Right renal pelvis (tissue), 4 donors: ENCODE measurements around the gene KMT2B. TPM values are rescaled to one million over a fixed set of nuclear protein-coding genes. Genes with fewer than 3 reads are reported as not detected.

ENCODE experiments used
- DNase-seq, 4 donors: peaks; one replicate each; pipeline ENCODE4 v3.0.0-alpha.2; 2013; ENCODE audit warnings: low read depth in 4 of 4, low spot score in 3 of 4, missing footprints in 1 of 4
- polyA plus RNA-seq, 4 donors: library from polyadenylated mRNA; unstranded; fragments of 120-200 nt; gene quantifications; one replicate each; pipeline ENCODE4 v1.2.1, GENCODE V29; 2013; ENCODE audit not compliant: insufficient read length in 4 of 4

Gene KMT2B
- polyA plus RNA-seq, 4 donors, result 28.1 to 36.6 (median 31.8) TPM

DNA sequence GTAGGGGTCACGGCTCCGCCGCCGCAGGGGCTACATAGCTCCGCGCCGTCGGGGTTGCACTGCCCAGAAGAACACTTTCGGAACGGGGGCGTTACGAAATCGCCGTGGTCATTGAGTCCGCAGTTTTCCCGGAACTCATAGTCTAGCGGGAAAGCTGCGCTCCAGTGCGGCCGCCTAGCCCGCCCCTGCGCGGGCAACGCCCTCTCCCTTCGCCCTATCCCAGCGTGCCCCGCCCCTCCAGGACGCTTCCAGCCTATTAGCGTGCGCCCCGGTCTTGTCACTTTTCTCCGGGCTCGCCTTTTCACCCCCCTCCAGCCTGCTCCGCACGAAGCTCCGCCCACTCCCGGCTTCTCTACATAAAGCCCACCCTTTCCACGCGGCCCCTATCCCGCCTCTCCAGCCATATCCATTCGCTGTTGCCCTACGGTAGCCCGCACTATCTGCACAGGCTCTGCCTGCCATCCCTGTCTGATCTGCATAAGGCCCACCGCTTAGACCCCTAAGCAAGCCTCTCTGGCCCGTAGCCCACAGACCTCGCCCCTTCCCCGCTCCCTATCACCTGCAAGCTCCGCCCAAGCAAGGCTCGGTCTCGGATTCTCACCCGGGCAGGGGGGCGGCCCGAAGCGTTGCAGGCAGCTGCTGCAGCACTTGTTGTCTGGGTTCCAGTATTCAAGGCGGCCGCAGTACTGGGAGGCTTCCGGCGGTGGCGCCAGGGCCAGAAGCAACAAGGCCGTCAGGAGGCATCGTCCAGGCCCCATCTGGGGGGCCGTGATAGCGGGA is 22.8 kb downstream of the KMT2B start:
- peak; percentile 85 to 96 (median 94) for DNase-seq

DNA sequence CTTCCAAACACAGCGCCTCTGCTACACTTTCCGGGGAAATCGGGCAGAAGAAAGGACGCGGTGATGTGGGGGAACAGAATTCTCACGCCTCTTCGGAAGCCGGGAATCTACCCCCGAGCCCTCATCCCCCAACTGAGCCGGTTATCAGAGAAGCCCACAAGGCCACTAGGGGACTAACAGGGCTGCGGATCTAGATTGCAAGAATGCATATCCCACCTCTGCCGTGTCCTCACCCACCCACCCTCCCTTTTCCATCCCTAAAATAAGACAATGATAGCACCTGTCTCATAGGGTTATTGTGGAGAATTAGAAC is 23.4 kb downstream of the KMT2B start:
- no peak for DNase-seq

DNA sequence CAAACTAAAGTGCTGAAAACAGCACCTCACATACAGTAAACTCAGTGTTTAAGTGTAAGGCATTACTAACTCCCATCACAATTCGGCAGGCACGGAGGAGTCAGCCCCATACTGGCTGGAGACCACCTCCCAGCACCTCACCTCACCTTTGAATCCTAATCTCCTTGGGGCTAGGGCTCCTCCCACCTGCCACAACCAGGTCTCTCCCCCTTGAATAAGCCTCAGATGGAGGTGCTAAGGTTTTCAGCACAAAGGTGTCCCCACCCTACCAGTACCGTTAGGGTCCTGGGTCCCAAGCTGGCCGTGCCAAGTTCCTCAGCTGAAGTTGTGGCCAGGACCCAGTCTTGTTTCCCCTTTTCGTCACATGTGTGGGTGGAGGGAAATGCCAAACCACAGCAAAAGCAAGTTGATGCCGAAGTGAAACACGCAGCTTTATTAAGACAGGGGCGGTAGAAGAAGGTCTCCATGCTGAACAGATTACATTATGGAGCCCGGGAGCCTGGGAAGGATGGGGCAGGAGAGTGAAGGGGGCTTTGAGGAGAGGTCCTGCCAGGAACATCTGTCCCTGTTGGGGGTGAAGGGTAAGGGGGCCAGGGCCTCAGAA is 24.4 kb downstream of the KMT2B start, which contains the start of gene IGFLR1:
Gene IGFLR1 (minus strand): TSS at position 332 of the 604 bp plus-strand sequence. CDS start 1,272 bp downstream, outside the sequence.
- DNase-seq, result no peak

DNA sequence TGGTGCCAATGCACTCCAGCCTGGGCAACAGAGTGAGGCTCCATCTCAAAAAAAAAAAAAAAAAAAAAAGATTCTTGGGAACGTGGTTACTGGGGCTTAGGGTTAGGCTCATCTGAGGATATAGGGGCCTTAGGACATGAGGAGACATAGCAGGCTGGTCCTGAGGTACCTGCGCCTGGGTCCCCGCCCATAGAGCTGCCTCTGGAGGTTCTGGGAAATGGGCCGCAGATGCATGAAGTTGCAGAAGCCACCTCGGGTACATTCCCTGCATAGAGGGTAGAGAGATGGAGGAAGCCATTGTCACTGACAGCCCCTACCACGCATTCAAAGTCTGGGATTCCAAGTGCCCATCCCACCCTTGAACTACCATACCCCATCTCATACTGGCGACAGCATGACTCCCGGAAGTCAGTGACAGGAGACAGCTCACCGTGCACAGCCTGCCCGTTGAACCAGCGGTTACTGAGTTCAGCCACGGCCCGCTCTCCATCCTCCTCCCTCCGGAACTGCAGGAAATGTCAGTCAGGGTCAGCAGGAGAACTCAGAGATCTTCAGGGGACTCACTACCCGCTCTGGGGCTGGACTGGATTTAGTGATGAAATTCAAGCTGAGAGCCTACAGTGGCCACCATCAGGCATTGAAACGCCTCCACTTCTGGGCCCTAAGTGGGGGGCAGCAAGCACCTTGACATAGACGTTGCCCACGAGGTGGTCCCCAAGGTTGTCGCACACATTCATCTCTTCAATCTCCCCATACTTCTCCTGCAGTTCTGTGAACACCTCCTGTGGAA is 26.0 kb downstream of the KMT2B start:
- DNase-seq, result no peak

DNA sequence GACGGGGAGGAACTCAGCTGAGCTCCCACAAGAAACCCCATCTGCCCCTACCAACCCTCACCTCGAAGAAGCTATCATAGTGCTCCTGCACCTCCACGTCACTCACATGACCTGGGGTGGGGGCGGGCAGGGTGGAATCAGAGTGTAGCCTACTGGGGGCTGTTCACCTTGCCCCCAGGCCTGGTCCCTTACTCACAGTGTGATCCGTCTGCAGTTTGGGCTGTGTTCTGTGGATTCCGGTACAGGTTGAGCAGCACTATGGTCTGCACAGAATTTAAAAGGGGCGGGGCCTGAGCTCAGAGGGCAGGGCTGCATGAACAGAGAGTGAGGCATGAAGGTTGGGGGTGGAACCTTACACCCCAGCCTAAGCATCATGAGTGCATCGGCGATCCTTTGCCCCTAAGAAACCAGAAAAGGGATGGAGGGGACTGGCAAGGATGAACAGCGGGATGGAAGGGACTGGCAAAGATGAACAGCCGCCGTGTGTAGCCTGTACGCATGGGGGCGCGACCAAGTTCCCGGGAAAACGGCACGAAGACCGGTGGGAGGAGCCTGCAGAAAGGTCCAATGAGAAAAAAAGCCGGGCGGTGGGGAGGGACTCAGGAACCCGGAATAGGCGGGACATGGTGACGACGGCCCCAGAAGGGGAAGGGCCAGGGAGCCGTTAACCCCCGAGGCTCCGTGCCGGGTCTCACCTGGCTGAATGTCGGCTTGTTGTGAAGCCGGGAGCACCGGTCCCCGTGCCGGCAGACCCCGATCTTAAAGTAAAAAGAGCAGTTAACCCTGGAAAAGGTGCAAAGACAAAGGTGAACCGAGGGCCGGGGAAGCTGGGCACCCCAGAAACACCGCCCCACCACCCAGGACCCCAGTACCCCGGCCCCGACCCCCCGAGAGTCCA is 26.9 kb downstream of the KMT2B start:
- DNase-seq, result peak in 3 of 4 donors; percentile 91 to 95 (median 94)

DNA sequence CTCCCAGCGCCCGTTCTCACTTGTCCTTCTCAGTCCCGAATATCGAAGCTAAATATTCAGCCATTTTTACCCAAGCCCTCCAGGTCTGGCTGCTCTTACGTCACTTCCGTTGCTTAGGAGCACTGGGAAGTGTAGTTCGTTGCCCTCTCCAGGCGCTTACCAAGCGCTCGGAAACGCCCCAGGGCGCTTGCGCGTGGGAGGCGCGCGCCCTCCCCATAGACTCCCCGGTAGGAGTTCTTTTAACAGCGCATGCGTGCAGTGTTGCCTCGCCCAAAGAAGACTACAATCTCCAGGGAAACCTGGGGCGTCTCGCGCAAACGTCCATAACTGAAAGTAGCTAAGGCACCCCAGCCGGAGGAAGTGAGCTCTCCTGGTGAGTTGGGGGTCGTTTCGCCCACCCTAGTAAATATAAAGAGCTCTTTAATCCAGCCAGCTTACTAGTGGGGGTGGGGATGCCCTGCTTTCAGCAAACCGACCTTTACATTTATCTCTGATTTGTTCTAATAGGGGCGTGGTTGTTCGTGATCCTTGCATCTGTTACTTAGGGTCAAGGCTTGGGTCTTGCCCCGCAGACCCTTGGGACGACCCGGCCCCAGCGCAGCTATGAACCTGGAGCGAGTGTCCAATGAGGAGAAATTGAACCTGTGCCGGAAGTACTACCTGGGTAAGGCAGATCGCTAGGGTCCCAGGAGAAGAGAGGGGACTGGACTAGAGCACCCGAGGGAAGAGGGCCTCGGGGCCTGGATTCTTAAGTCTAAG is 27.7 kb downstream of the KMT2B start, which contains the start of the genes PSENEN and U2AF1L4:
Gene PSENEN (plus strand): TSS at position 324 of the 759 bp plus-strand sequence. CDS start 280 bp downstream, at position 604.
Gene U2AF1L4 (minus strand): TSS at position 91 of the 759 bp plus-strand sequence. CDS start 27 bp downstream, at position 64.
- DNase-seq, result peak; percentile 98 to 99 (median 98)

DNA sequence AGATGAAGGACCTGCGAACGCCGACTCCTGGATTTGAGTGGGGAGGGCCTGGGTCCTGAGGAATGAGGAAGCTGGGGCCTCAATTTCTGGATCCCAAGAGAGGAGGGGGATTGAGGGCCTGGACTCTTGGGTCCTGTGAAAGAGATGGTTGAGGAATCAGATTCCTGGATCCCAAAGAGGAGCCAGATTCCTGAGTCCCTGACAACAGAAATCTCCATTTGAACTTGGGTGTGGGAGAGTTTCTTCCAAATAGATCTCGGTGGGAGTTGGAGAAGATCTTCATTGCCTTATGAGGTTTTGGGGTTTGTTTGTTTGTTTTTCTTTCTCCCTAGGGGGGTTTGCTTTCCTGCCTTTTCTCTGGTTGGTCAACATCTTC is 28.3 kb downstream of the KMT2B start:
- no peak for DNase-seq

DNA sequence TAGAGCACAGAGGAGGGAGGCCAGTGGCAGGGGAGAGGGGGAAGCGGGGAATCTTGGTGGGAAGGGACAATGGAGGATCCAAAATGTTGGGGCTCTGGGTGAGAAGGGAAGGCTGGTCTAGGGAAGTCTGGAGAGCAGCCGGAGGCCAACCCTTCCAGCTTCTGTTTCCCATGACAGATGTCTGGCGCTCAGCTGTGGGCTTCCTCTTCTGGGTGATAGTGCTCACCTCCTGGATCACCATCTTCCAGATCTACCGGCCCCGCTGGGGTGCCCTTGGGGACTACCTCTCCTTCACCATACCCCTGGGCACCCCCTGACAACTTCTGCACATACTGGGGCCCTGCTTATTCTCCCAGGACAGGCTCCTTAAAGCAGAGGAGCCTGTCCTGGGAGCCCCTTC is 28.7 kb downstream of the KMT2B start:
- no peak for DNase-seq

DNA sequence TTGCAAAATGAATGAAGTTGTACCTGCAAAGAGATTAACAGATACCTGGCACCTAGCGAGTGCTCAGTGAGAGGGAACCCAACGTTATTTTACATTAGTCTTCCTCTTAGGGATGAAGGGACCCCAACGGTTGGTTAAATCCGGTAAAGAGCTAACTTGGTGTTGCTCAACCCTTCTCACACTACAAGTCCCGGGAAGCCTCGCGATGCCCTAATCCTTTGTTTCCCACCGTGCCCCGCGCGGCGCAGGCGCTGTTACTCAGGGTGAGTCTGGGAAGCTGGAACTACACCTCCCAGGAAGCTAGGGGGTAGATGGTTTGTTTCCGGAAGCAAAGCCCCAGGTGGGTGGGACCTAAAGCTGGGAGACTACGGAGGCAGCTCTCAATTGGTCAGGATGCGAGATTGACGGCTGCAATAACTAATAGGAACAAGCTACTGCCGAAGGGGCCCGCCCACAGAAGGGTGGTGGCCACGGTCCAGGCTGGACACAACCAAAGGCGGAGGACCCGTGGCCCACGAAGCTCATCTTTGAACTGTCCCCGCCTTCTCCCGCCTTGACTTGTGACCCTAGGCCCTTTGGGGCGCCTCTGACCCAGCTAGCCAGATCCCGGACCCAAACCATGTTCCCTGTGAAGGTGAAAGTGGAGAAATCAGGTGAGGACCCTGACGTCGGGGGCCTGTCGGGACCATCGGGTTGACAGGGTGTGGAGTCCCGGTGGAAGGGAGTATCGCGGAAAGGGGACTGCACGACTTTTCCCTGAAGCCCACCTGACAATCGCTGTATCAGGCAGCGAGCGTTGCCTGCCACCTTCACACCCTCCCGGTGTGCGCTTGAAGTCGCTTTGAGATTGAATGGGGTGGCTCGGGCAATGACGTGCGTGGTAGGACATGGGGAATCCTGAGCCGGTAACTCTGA is 30.6 kb downstream of the KMT2B start, which contains the start of gene LIN37:
Gene LIN37 (plus strand): TSS at position 471 of the 915 bp plus-strand sequence. CDS start 149 bp downstream, at position 620.
- DNase-seq, result peak; percentile 98 to 99 (median 99)

DNA sequence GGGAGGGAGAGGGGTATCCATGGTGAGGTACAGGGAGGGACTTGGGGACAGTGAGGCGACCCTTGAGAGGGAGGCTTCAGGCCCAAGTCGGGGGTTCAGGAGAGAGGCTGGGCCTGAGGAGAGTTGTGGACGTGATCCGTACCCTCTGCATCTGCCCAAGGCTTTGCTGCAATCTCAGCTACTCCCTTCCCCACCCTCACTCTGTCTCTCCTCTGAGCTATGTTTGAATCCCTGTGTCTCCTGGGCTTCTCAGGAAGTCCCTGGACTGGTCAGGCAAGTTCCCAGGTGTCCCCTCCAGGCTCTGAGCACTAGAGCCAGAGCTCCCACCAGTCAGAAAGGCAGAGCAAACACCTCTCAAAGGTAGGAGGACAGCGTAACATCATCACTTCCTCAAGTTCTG is 32.4 kb downstream of the KMT2B start:
- DNase-seq, result no peak

DNA sequence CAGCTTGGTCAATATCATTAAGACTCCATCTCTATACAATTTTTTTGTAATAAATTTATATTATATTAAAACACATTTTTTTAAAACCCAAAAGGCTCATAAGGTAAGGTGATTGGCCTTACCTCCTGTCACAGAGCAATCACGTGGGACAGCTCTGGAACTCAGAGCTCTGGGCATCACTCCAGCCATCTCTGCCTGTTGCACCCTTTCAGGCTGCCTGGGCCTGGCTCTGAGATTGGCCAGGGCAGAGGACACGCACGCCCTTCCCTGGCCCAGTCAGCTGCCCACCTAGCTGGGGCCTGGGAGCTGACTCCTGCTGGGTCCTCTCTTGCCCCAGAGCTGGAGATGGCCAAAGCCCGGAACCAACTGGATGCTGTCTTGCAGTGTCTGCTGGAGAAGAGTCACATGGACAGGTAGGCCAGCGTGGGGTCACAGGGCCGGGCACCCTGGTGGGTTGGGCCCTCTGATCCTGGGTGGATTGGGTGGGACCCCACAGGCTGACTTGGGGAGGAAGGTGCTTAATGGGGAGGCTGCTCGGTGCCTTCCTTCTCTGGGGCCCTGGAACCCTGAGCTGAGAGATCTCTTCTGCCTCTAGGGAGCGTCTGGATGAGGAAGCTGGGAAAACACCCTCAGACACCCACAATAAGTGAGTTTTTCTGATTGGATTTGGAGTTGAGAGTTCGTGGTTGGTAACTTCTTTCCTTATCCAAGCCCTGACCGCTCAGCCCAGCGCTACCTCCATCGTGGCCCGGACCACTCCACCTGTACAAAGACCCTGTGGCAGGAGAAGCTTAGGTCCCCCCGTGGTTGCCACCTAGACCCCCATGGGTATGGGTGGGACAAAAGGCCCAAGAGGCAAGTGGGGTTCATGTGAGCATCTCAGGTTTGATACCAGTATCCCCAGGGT is 34.3 kb downstream of the KMT2B start:
- no peak for DNase-seq

DNA sequence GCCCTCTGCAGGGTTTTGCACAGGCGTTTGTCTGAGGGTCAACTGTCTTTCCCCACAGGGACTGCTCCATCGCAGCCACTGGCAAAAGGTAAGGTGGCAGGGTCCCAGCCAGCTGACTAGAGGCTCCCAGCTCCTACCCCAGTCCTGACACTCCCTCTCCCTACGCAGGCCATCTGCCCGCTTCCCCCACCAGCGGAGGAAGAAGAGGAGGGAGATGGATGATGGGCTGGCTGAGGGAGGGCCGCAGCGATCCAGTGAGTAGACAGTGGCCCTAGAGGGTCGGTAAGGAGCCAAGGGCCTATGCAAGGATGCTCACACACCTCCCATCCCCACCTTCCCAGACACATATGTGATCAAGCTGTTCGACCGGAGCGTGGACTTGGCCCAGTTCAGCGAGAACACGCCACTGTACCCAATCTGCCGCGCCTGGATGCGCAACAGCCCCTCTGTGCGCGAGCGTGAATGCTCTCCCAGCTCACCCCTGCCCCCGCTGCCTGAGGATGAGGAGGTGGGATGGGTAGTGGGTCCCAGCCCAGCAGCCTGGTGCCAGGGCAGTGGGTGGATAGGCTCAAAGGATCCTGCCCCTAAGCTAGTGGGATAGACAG is 35.0 kb downstream of the KMT2B start:
- no peak for DNase-seq

DNA sequence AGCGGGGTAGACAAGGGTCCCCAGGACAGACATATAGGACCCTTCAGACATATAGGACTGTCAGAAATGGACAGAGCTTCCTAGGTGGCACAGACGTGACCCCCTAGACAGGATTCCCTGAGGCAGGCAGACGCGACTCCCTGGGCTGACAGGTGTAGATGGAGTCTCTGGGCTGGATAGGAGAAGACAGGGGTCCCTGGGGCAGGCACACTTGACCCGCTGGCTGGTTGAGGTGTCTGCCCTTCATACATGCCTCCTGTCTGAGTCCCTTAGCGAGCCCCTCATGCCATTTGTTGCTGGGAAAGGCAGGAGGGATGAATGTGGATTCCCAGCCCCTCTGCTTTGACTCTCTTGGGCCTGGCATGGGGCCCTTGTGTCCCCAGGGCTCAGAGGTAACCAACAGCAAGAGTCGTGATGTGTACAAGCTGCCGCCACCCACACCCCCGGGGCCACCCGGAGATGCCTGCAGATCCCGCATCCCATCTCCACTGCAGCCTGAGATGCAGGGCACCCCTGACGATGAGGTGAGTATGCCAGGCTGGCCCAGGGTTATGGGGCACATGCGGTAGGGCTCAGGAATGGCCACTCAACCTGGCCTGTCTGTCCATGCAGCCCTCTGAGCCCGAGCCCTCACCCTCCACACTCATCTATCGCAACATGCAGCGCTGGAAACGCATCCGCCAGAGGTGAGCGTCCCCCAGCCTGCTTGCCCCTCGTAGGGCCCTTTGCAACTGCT is 36.0 kb downstream of the KMT2B start:
- no peak for DNase-seq

DNA sequence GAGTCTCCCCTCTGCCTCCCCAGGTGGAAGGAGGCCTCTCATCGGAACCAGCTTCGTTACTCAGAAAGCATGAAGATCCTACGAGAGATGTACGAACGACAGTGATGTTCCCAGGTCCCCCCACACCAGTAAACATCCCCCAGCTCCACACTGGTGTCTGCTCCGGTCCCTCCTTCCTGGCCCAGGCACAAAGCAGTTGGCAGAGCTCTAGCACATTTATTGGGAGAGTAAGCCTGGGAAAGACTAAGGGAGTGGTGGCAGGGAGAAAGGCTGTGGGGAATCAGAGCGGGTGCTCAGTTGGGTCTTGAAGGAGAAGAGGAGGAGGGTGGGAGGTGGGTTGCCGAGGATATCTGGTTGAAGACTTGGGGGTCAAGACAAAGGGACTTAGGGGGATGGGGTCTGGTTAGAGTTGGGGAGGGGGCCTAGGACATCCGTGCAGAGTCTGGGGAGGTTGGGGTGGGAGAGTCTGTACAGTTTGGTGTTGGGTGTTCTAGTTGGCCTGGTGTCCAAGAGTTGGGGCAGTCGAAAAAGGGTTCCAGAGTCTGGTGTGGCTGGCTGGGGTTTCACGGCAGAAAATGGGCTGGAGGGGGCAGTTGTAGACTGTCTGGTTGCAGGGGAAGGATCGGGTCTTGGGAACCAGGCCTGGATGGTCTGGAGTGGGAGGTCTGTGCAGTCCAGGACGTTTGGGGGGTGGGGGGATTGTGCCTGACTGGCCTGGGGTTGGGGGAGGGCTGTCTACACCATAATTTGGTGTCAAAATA is 36.7 kb downstream of the KMT2B start:
- no peak for DNase-seq

DNA sequence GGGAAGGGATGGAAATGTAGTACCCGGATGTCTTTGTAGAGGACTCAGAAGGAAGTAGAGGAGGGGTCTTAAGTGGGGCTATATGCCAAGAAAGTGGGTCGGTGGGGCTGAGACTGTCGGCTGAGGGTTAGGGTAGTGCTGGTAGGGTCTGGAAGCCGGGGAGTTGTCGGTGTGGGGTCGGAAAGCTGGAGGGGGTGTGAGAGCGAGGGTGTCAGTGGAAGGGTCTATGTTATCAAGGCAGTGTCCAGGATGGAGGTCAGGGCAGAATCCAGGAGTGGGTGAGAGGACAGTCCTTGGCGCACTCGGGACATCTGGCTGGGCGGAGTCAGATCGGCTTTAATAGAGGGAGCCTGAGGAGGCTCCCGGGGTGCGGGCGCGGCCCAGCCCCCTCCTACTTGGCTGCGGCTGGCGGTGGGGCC is 37.3 kb downstream of the KMT2B start:
- DNase-seq, result no peak
